SKM-1 (cell line): ENCODE data around the gene LAMA2.
"Not testable (repeated sequence)": the region's sequence is repeated elsewhere in the genome, so short reads cannot be mapped to it uniquely, and the experiment has no call there.

ENCODE experiments used
- DNase-seq: peaks from one replicate; lab custom pipeline; 2025; ENCODE audit not compliant: unreplicated experiment; lab: John Stamatoyannopoulos, UW

Gene LAMA2

GRCh38 chr6:129007701-129008373, 124.9 kb downstream of the LAMA2 start:
- DNase-seq = no peak

- DNase-seq = no peak
These were observed 125.7 kb downstream of the LAMA2 start for GRCh38 chr6:129008591-129008990.

GRCh38 chr6:129009851-129010250, 126.9 kb downstream of the LAMA2 start:
- DNase-seq = no peak

- no peak for DNase-seq
These were observed 131.4 kb downstream of the LAMA2 start for GRCh38 chr6:129014302-129014701.

- no peak for DNase-seq
These were observed 132.8 kb downstream of the LAMA2 start for GRCh38 chr6:129015721-129016120.

GRCh38 chr6:129016844-129017243, 133.9 kb downstream of the LAMA2 start:
- DNase-seq = no peak

GRCh38 chr6:129022011-129022553, 139.1 kb downstream of the LAMA2 start:
- no peak for DNase-seq

- no peak for DNase-seq
These were observed 143.7 kb downstream of the LAMA2 start for GRCh38 chr6:129026601-129027000.

- DNase-seq = no peak
These were observed 146.8 kb downstream of the LAMA2 start for GRCh38 chr6:129029778-129030177.

GRCh38 chr6:129030215-129030614, 147.3 kb downstream of the LAMA2 start:
- no peak for DNase-seq

- DNase-seq = no peak
These were observed 148.2 kb downstream of the LAMA2 start for GRCh38 chr6:129031051-129031599.

GRCh38 chr6:129032602-129033001, 149.7 kb downstream of the LAMA2 start:
- no peak for DNase-seq

GRCh38 chr6:129033180-129033579, 150.2 kb downstream of the LAMA2 start:
- no peak for DNase-seq

GRCh38 chr6:129033581-129033980, 150.6 kb downstream of the LAMA2 start:
- DNase-seq = no peak

- no peak for DNase-seq
These were observed 158.6 kb downstream of the LAMA2 start for GRCh38 chr6:129041563-129041962.

- DNase-seq = no peak
These were observed 163.6 kb downstream of the LAMA2 start for GRCh38 chr6:129046526-129046925.

- DNase-seq = no peak
These were observed 164.9 kb downstream of the LAMA2 start for GRCh38 chr6:129047834-129048233.

- no peak for DNase-seq
These were observed 167.1 kb downstream of the LAMA2 start for GRCh38 chr6:129050086-129050485.

- not testable (repeated sequence) for DNase-seq
These were observed 170.2 kb downstream of the LAMA2 start for GRCh38 chr6:129053143-129053542.

- no peak for DNase-seq
These were observed 172.9 kb downstream of the LAMA2 start for GRCh38 chr6:129055796-129056195.

GRCh38 chr6:129059650-129060049, 176.7 kb downstream of the LAMA2 start:
- no peak for DNase-seq

GRCh38 chr6:129069006-129069405, 186.1 kb downstream of the LAMA2 start:
- DNase-seq = no peak

- DNase-seq = no peak
These were observed 190.1 kb downstream of the LAMA2 start for GRCh38 chr6:129073051-129073450.
